ENCODE results near the gene TEX264.

TEX264 gene

GRCh38 chr3:51747840-51748239 is 76.8 kb downstream of the TEX264 start:
- H3K27ac ChIP-seq (ENCODE audit: low read length) = no peak overlapping the region
- no peak for ATAC-seq (ENCODE audit: insufficient read depth, low read depth)
- H3K36me3 ChIP-seq (ENCODE audit: insufficient read depth, low read length) = no peaks in the 10 kb centered on the region

GRCh38 chr3:51748327-51748726 is 77.3 kb downstream of the TEX264 start:
- H3K4me3 ChIP-seq (ENCODE audit: low read depth in 1 of 2, low read length in 2 of 2) = no peak overlapping the region
- no peak overlapping the region for H3K4me2 ChIP-seq (ENCODE audit: insufficient read depth, low read length)
- H2AFZ ChIP-seq (ENCODE audit: low read depth, low read length) = no peak overlapping the region
- H3K36me3 ChIP-seq (ENCODE audit: insufficient read depth, low read length) = no peaks in the 10 kb centered on the region
- H3K9ac ChIP-seq (ENCODE audit: low read depth, low read length) = no peak overlapping the region
- no peaks in the 10 kb centered on the region for H3K79me2 ChIP-seq (ENCODE audit: insufficient read depth, low read length)
- H3K4me1 ChIP-seq (ENCODE audit: insufficient read depth, low read length) = no peaks in the 10 kb centered on the region
- TF ChIP-seq CTCF (IDR thresholded peaks at IDR 0.05; ENCODE audit: borderline replicate concordance, extremely low read depth, low read length, poor library complexity, severe bottlenecking) (no peak), EZH2 (IDR thresholded peaks at IDR 0.05; ENCODE audit: borderline replicate concordance, low read depth, low read length, severe bottlenecking) (no peak)
- no peak overlapping the region for H3K27ac ChIP-seq (ENCODE audit: low read length)
- H3K27me3 ChIP-seq (ENCODE audit: insufficient read depth, low read length, poor library complexity) = peaks cover 2% of the 10 kb centered on the region
- ATAC-seq (ENCODE audit: insufficient read depth, low read depth) (no peak), DNase-seq (no peak)
- no peaks in the 10 kb centered on the region for H4K20me1 ChIP-seq (ENCODE audit: insufficient read depth, low read length)
- no peaks in the 10 kb centered on the region for H3K9me3 ChIP-seq (ENCODE audit: insufficient read depth, low read length, severe bottlenecking)

More at GRCh38 chr3:51747840-51748239, 76.8 kb downstream of the TEX264 start:
- no peak for TF ChIP-seq EZH2 (IDR thresholded peaks at IDR 0.05; ENCODE audit: borderline replicate concordance, low read depth, low read length, severe bottlenecking)
- TF ChIP-seq CTCF (IDR thresholded peaks at IDR 0.05; ENCODE audit: borderline replicate concordance, extremely low read depth, low read length, poor library complexity, severe bottlenecking) = no peak
- Histone ChIP-seq H3K79me2 (ENCODE audit: insufficient read depth, low read length) (no peaks in the 10 kb centered on the region), H3K4me2 (ENCODE audit: insufficient read depth, low read length) (no peak overlapping the region), H3K4me1 (ENCODE audit: insufficient read depth, low read length) (no peaks in the 10 kb centered on the region), H3K9ac (ENCODE audit: low read depth, low read length) (no peak overlapping the region), H2AFZ (ENCODE audit: low read depth, low read length) (no peak overlapping the region), H3K4me3 (ENCODE audit: low read depth in 1 of 2, low read length in 2 of 2) (no peak overlapping the region), H4K20me1 (ENCODE audit: insufficient read depth, low read length) (no peaks in the 10 kb centered on the region), H3K9me3 (ENCODE audit: insufficient read depth, low read length, severe bottlenecking) (no peaks in the 10 kb centered on the region), H3K27me3 (ENCODE audit: insufficient read depth, low read length, poor library complexity) (peaks cover 2% of the 10 kb centered on the region)
- DNase-seq = no peak

GRCh38 chr3:51750878-51751277 is 79.8 kb downstream of the TEX264 start:
- Histone ChIP-seq H3K79me2 (ENCODE audit: insufficient read depth, low read length) (no peaks in the 10 kb centered on the region), H3K4me2 (ENCODE audit: insufficient read depth, low read length) (no peak overlapping the region), H3K27ac (ENCODE audit: low read length) (no peak overlapping the region), H3K9ac (ENCODE audit: low read depth, low read length) (no peak overlapping the region), H3K4me1 (ENCODE audit: insufficient read depth, low read length) (no peaks in the 10 kb centered on the region), H3K4me3 (ENCODE audit: low read depth in 1 of 2, low read length in 2 of 2) (no peak overlapping the region), H3K36me3 (ENCODE audit: insufficient read depth, low read length) (no peaks in the 10 kb centered on the region), H4K20me1 (ENCODE audit: insufficient read depth, low read length) (no peaks in the 10 kb centered on the region), H3K27me3 (ENCODE audit: insufficient read depth, low read length, poor library complexity) (peaks cover 4% of the 10 kb centered on the region), H3K9me3 (ENCODE audit: insufficient read depth, low read length, severe bottlenecking) (no peaks in the 10 kb centered on the region), H2AFZ (ENCODE audit: low read depth, low read length) (no peak overlapping the region)
- no peak for DNase-seq
- ATAC-seq (ENCODE audit: insufficient read depth, low read depth) = no peak
- no peak for TF ChIP-seq CTCF (IDR thresholded peaks at IDR 0.05; ENCODE audit: borderline replicate concordance, extremely low read depth, low read length, poor library complexity, severe bottlenecking)

GRCh38 chr3:51751287-51751686 is 80.2 kb downstream of the TEX264 start:
- Histone ChIP-seq H3K4me3 (ENCODE audit: low read depth in 1 of 2, low read length in 2 of 2) (no peak overlapping the region), H3K79me2 (ENCODE audit: insufficient read depth, low read length) (no peaks in the 10 kb centered on the region), H3K4me1 (ENCODE audit: insufficient read depth, low read length) (no peaks in the 10 kb centered on the region), H3K4me2 (ENCODE audit: insufficient read depth, low read length) (no peak overlapping the region), H4K20me1 (ENCODE audit: insufficient read depth, low read length) (no peaks in the 10 kb centered on the region), H3K27me3 (ENCODE audit: insufficient read depth, low read length, poor library complexity) (peaks cover 4% of the 10 kb centered on the region), H3K9ac (ENCODE audit: low read depth, low read length) (no peak overlapping the region), H3K27ac (ENCODE audit: low read length) (no peak overlapping the region), H2AFZ (ENCODE audit: low read depth, low read length) (no peak overlapping the region), H3K36me3 (ENCODE audit: insufficient read depth, low read length) (no peaks in the 10 kb centered on the region), H3K9me3 (ENCODE audit: insufficient read depth, low read length, severe bottlenecking) (no peaks in the 10 kb centered on the region)
- TF ChIP-seq EZH2 (IDR thresholded peaks at IDR 0.05; ENCODE audit: borderline replicate concordance, low read depth, low read length, severe bottlenecking) (no peak), CTCF (IDR thresholded peaks at IDR 0.05; ENCODE audit: borderline replicate concordance, extremely low read depth, low read length, poor library complexity, severe bottlenecking) (no peak)
- no peak for DNase-seq
- no peak for ATAC-seq (ENCODE audit: insufficient read depth, low read depth)
